Stomach (tissue), 9 donors: ENCODE measurements around the gene ABLIM2. TPM values are rescaled to one million over a fixed set of nuclear protein-coding genes. Genes with fewer than 3 reads are reported as not detected.

Experiments used
- DNase-seq, 2 donors: peaks; one replicate each; pipeline versions ENCODE4 v3.0.0 to v3.0.0-alpha.2; 2013 to 2019
- H3K27ac ChIP-seq, 5 donors: fragments of 200-600 bp in 4 of 5; sonication (generic) in 4 of 5; one replicate each; pipeline ENCODE4 v1.5.1; 2013 to 2019; ENCODE audit warnings: mild to moderate bottlenecking in 1 of 5, moderate library complexity in 1 of 5
- H3K27me3 ChIP-seq, 3 donors: fragments of 200-600 bp; sonication (generic); one replicate each; pipeline ENCODE4 v1.5.1; 2017 to 2019; ENCODE audit warnings: mixed run types in 1 of 3
- H3K36me3 ChIP-seq, 4 donors: fragments of 200-600 bp; sonication (generic); 1 replicate in 3 of 4; 2 replicates in 1 of 4; pipeline ENCODE4 v1.5.1; 2016 to 2019
- H3K4me1 ChIP-seq, 4 donors: fragments of 200-600 bp; sonication (generic); one replicate each; pipeline ENCODE4 v1.5.1; 2016 to 2019
- H3K4me3 ChIP-seq, 4 donors: fragments of 200-600 bp; sonication (generic) in 3 of 4; one replicate each; pipeline ENCODE4 v1.5.1; 2016 to 2019; ENCODE audit warnings: mild to moderate bottlenecking in 1 of 4
- H3K9me3 ChIP-seq, 4 donors: fragments of 200-600 bp; sonication (generic); one replicate each; pipeline ENCODE4 v1.5.1; 2016 to 2019
- CTCF ChIP-seq, 7 experiments: fragments of 450-650 bp in 4 of 7; fragments of 200-600 bp in 3 of 7; sonication (generic) in 3 of 7; IDR thresholded peaks; one replicate each; pipeline ENCODE4 v1.5.1; 2016 to 2019; ENCODE audit warnings: antibody characterized with exemption in 7 of 7, control low read depth in 2 of 7, mild to moderate bottlenecking in 1 of 7
- EP300 ChIP-seq: sonication (generic); formaldehyde crosslinking; IDR thresholded peaks from one replicate; pipeline ENCODE4 v1.6.1; 2017; ENCODE audit warnings: antibody characterized with exemption
- POLR2A ChIP-seq, 4 donors: fragments of 450-650 bp; IDR thresholded peaks; one replicate each; pipeline ENCODE4 v1.6.1; 2016; ENCODE audit warnings: antibody characterized with exemption in 4 of 4, control low read depth in 2 of 4, mild to moderate bottlenecking in 1 of 4, moderate library complexity in 1 of 4
- POLR2AphosphoS5 ChIP-seq, 3 donors: sonication (generic); formaldehyde crosslinking; IDR thresholded peaks; one replicate each; pipeline ENCODE4 v1.6.1; 2016; ENCODE audit warnings: antibody characterized with exemption in 3 of 3
- WGBS, 5 donors: extraction: QIAGEN DNeasy Blood & Tissue Kit in 3 of 5; methylation state at CpG; one replicate each; pipeline versions ENCODE4 v1.1.5 to v1.1.7; 2013 to 2018; 5-methylcytosine and 5-hydroxymethylcytosine counted together
- intact Hi-C: fragments of 100-400 bp; cut with DNase I; formaldehyde crosslinking; loops from one replicate; pipeline ENCODE4 v1.15.1; 2023; ENCODE audit warnings: low total_unique reads
- polyA plus RNA-seq, 3 donors: library from polyadenylated mRNA; stranded (reverse); fragments of 200-250 nt; gene quantifications; one replicate each; pipeline ENCODE4 v1.2.3, GENCODE V29; 2013
- total RNA-seq, 5 donors: library from RNA; depleted of rRNA; stranded (reverse); fragments of >200 nt; gene quantifications; one replicate each; pipeline versions ENCODE4 v1.1.0 to v1.2.3, GENCODE V29; 2014 to 2016
- donor health status: healthy with polysubstance abuse.
- donor health status: Bipolar disorder and iron deficiency.
- donor health status: healthy.

ABLIM2 gene
- total and polyA plus RNA-seq, 8 donors = 2.3 to 28.0 (median 5.5) TPM

- intact Hi-C loops = no loop called here
- Histone ChIP-seq H3K9me3 (no peaks in the 10 kb centered on the region), H3K27me3 (no peaks in the 10 kb centered on the region), H3K27ac (no peak overlapping the region), H3K36me3 (peaks cover 0 to 27% (median 10%) of the 10 kb centered on the region in 4 donors), H3K4me3 (no peak overlapping the region), H3K4me1 (peaks cover 0 to 4% (median 2%) of the 10 kb centered on the region in 4 donors)
- TF ChIP-seq POLR2AphosphoS5 (IDR thresholded peaks at IDR 0.05) (no peak), POLR2A (IDR thresholded peaks at IDR 0.05) (no peak), EP300 (no peak), CTCF (IDR thresholded peaks at IDR 0.05) (no peak)
- no peak for DNase-seq
- WGBS, 5 donors = 93 to 94% (median 94%) methylated on average over 36 of the region's 36 CpGs
Observed at GRCh38 chr4:8005033-8005808, 153.4 kb downstream of the ABLIM2 start.

- no peaks in the 10 kb centered on the region for H3K27me3 ChIP-seq
- H3K4me3 ChIP-seq = no peak overlapping the region
- 55 to 88% (median 63%) methylated on average over 6 of the region's 6 CpGs for WGBS, 5 donors
- intact Hi-C loops = no loop called here
- no peaks in the 10 kb centered on the region for H3K4me1 ChIP-seq
- DNase-seq = no peak
- H3K9me3 ChIP-seq = no peaks in the 10 kb centered on the region
- peaks cover 0 to 27% (median 10%) of the 10 kb centered on the region in 4 donors for H3K36me3 ChIP-seq
- no peak overlapping the region for H3K27ac ChIP-seq
- TF ChIP-seq POLR2AphosphoS5 (IDR thresholded peaks at IDR 0.05) = no peak
Observed at GRCh38 chr4:8004066-8004465, 154.5 kb downstream of the ABLIM2 start.

GRCh38 chr4:8002525-8003309 is 155.9 kb downstream of the ABLIM2 start:
- H3K4me3 ChIP-seq = no peak overlapping the region
- H3K27me3 ChIP-seq = no peaks in the 10 kb centered on the region
- peaks cover 0 to 21% (median 9%) of the 10 kb centered on the region in 4 donors for H3K36me3 ChIP-seq
- WGBS, 5 donors = 82 to 89% (median 85%) methylated on average over 22 to 23 of the region's 23 CpGs
- intact Hi-C loops = no loop called here
- DNase-seq = peak in 1 of 2 donors; percentile 29
- H3K4me1 ChIP-seq = no peaks in the 10 kb centered on the region
- H3K9me3 ChIP-seq = no peaks in the 10 kb centered on the region
- TF ChIP-seq POLR2A (IDR thresholded peaks at IDR 0.05) (no peak), POLR2AphosphoS5 (IDR thresholded peaks at IDR 0.05) (no peak), CTCF (IDR thresholded peaks at IDR 0.05) (no peak), EP300 (no peak)
- no peak overlapping the region for H3K27ac ChIP-seq

GRCh38 chr4:8001564-8002355 is 156.9 kb downstream of the ABLIM2 start:
- Histone ChIP-seq H3K4me3 (no peak overlapping the region), H3K9me3 (no peaks in the 10 kb centered on the region), H3K4me1 (no peaks in the 10 kb centered on the region), H3K27ac (no peak overlapping the region), H3K27me3 (no peaks in the 10 kb centered on the region), H3K36me3 (peaks cover 0 to 14% (median 8%) of the 10 kb centered on the region in 4 donors)
- no peak for TF ChIP-seq CTCF (IDR thresholded peaks at IDR 0.05)
- TF ChIP-seq POLR2AphosphoS5 (IDR thresholded peaks at IDR 0.05) = no peak
- no peak for TF ChIP-seq POLR2A (IDR thresholded peaks at IDR 0.05)
- TF ChIP-seq EP300 = no peak
- intact Hi-C loops = no loop called here
- 79 to 87% (median 86%) methylated on average over 14 to 15 of the region's 15 CpGs for WGBS, 5 donors
- no peak for DNase-seq
